ENCODE data around the gene SIKE1.

The SIKE1 gene

GRCh38 chr1:114740331-114740730, 40.2 kb downstream of the SIKE1 start:
- TF ChIP-seq ARNTL (CRISPR knock-in tag; IDR thresholded peaks at IDR 0.05; ENCODE audit: borderline replicate concordance, low read depth) = no peak
- no peak for TF ChIP-seq ZNF8 (CRISPR knock-in tag; IDR thresholded peaks at IDR 0.05)
- TF ChIP-seq ZNF70 (CRISPR knock-in tag; IDR thresholded peaks at IDR 0.05) = no peak
- no peak for TF ChIP-seq CSDC2 (CRISPR knock-in tag; IDR thresholded peaks at IDR 0.05)
- TF ChIP-seq RARB (CRISPR knock-in tag; IDR thresholded peaks at IDR 0.05) = no peak
- no peak for TF ChIP-seq ISL1 (CRISPR knock-in tag; IDR thresholded peaks at IDR 0.05)
- TF ChIP-seq ZFP30 (CRISPR knock-in tag; IDR thresholded peaks at IDR 0.05) = no peak
- TF ChIP-seq, protein P1, sequence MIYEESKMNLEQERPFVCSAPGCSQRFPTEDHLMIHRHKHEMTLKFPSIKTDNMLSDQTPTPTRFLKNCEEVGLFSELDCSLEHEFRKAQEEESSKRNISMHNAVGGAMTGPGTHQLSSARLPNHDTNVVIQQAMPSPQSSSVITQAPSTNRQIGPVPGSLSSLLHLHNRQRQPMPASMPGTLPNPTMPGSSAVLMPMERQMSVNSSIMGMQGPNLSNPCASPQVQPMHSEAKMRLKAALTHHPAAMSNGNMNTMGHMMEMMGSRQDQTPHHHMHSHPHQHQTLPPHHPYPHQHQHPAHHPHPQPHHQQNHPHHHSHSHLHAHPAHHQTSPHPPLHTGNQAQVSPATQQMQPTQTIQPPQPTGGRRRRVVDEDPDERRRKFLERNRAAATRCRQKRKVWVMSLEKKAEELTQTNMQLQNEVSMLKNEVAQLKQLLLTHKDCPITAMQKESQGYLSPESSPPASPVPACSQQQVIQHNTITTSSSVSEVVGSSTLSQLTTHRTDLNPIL (CRISPR knock-in tag; IDR thresholded peaks at IDR 0.05; ENCODE audit: low read depth) = no peak
- no peak for TF ChIP-seq ZC3H10 (CRISPR knock-in tag; IDR thresholded peaks at IDR 0.05)
- no peak for TF ChIP-seq ZNF565 (CRISPR knock-in tag; conservative IDR thresholded peaks at IDR 0.05; ENCODE audit: low read depth)
- TF ChIP-seq SNAI2 (CRISPR knock-in tag; IDR thresholded peaks at IDR 0.05) = no peak
- TF ChIP-seq PPARA (CRISPR knock-in tag; IDR thresholded peaks at IDR 0.05; ENCODE audit: borderline replicate concordance) = no peak
- no peak for TF ChIP-seq OSR1 (CRISPR knock-in tag; IDR thresholded peaks at IDR 0.05)
- no peak for TF ChIP-seq ESRRG (CRISPR knock-in tag; IDR thresholded peaks at IDR 0.05)
- no peak for ATAC-seq

- no peak for ATAC-seq
- TF ChIP-seq, protein P2, sequence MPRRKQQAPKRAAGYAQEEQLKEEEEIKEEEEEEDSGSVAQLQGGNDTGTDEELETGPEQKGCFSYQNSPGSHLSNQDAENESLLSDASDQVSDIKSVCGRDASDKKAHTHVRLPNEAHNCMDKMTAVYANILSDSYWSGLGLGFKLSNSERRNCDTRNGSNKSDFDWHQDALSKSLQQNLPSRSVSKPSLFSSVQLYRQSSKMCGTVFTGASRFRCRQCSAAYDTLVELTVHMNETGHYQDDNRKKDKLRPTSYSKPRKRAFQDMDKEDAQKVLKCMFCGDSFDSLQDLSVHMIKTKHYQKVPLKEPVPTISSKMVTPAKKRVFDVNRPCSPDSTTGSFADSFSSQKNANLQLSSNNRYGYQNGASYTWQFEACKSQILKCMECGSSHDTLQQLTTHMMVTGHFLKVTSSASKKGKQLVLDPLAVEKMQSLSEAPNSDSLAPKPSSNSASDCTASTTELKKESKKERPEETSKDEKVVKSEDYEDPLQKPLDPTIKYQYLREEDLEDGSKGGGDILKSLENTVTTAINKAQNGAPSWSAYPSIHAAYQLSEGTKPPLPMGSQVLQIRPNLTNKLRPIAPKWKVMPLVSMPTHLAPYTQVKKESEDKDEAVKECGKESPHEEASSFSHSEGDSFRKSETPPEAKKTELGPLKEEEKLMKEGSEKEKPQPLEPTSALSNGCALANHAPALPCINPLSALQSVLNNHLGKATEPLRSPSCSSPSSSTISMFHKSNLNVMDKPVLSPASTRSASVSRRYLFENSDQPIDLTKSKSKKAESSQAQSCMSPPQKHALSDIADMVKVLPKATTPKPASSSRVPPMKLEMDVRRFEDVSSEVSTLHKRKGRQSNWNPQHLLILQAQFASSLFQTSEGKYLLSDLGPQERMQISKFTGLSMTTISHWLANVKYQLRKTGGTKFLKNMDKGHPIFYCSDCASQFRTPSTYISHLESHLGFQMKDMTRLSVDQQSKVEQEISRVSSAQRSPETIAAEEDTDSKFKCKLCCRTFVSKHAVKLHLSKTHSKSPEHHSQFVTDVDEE (CRISPR knock-in tag; IDR thresholded peaks at IDR 0.05) = no peak
These were observed 43.1 kb downstream of the SIKE1 start for GRCh38 chr1:114737314-114737849.

DNA sequence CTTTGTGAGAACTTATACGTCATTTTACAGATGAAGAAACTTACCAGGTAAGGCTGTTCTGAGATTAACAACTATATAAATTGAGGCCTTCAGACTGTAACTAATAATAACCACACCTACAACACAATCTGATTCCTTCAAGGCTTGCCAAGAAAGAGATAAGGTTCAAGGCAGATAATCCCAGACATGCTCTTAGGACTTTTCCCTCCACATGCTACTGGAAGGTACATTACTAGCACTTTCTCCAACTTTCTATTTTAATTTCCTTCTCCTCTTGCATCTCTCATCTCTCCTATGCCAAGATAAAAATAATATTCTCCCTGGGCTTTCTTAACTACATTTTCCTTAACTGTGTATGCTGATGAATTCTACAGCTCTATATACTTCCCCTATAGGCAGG, 45.0 kb downstream of the SIKE1 start:
- no peak for ATAC-seq
- TF ChIP-seq, protein P1 (CRISPR knock-in tag; IDR thresholded peaks at IDR 0.05; ENCODE audit: low read depth) = no peak
- TF ChIP-seq ZFP3 (CRISPR knock-in tag; IDR thresholded peaks at IDR 0.05) = no peak
- no peak for TF ChIP-seq CSRNP3 (CRISPR knock-in tag; IDR thresholded peaks at IDR 0.05)
- no peak for TF ChIP-seq ESRRG (CRISPR knock-in tag; IDR thresholded peaks at IDR 0.05)
- TF ChIP-seq RARB (CRISPR knock-in tag; IDR thresholded peaks at IDR 0.05) = no peak
- no peak for TF ChIP-seq CSDC2 (CRISPR knock-in tag; IDR thresholded peaks at IDR 0.05)
- TF ChIP-seq TOX (CRISPR knock-in tag; IDR thresholded peaks at IDR 0.05; ENCODE audit: borderline replicate concordance) = no peak
- no peak for TF ChIP-seq SNAI2 (CRISPR knock-in tag; IDR thresholded peaks at IDR 0.05)
- TF ChIP-seq TCF4 (CRISPR knock-in tag; IDR thresholded peaks at IDR 0.05; ENCODE audit: borderline replicate concordance) = no peak
- TF ChIP-seq OSR1 (CRISPR knock-in tag; IDR thresholded peaks at IDR 0.05) = no peak
- no peak for TF ChIP-seq ISL1 (CRISPR knock-in tag; IDR thresholded peaks at IDR 0.05)
- TF ChIP-seq ZNF565 (CRISPR knock-in tag; conservative IDR thresholded peaks at IDR 0.05; ENCODE audit: low read depth) = no peak
- TF ChIP-seq GLIS3 (CRISPR knock-in tag; IDR thresholded peaks at IDR 0.05) = no peak
- TF ChIP-seq, protein P3, sequence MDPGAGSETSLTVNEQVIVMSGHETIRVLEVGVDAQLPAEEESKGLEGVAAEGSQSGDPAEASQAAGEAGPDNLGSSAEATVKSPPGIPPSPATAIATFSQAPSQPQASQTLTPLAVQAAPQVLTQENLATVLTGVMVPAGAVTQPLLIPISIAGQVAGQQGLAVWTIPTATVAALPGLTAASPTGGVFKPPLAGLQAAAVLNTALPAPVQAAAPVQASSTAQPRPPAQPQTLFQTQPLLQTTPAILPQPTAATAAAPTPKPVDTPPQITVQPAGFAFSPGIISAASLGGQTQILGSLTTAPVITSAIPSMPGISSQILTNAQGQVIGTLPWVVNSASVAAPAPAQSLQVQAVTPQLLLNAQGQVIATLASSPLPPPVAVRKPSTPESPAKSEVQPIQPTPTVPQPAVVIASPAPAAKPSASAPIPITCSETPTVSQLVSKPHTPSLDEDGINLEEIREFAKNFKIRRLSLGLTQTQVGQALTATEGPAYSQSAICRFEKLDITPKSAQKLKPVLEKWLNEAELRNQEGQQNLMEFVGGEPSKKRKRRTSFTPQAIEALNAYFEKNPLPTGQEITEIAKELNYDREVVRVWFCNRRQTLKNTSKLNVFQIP (CRISPR knock-in tag; IDR thresholded peaks at IDR 0.05; ENCODE audit: borderline replicate concordance, low read depth) = no peak
